Activated B cell treated with CpG ODN at 0.5 μM for 24 hours (primary cell): ENCODE measurements around the gene FOLR3. TPM values are rescaled to one million over a fixed set of nuclear protein-coding genes. Genes with fewer than 3 reads are reported as not detected.

Source experiments
- ATAC-seq: fragments of 200-7000 bp; cut with Tn5 transposase; one replicate; pipeline ENCODE4 v1.10.0; 2021; ENCODE audit warnings: low read depth, mild to moderate bottlenecking, moderate library complexity
- CTCF ChIA-PET: fragments of 350-600 bp; sonication (Branson Sonifier 250); formaldehyde crosslinking; loops from one replicate; lab custom pipeline; 2021; ENCODE audit warnings: antibody characterized with exemption; lab: Charles Lee
- POLR2A ChIA-PET: fragments of 350-600 bp; sonication (Branson Sonifier 250); formaldehyde crosslinking; loops from one replicate; lab custom pipeline; 2021; ENCODE audit warnings: antibody characterized with exemption; lab: Charles Lee
- DNase-seq: peaks from one replicate; pipeline ENCODE4 v3.0.0; 2022
- H3K27ac Mint-ChIP-seq: one replicate; pipeline ENCODE4 v1.8.0; 2020; ENCODE audit warnings: mixed read lengths
- H3K27me3 Mint-ChIP-seq: one replicate; pipeline ENCODE4 v1.8.0; 2021; ENCODE audit warnings: mixed read lengths
- H3K36me3 Mint-ChIP-seq: one replicate; pipeline ENCODE4 v1.8.0; 2021; ENCODE audit warnings: low read depth, mixed read lengths
- H3K4me1 Mint-ChIP-seq: one replicate; pipeline ENCODE4 v1.8.0; 2021; ENCODE audit warnings: mixed read lengths
- H3K4me3 Mint-ChIP-seq: one replicate; pipeline ENCODE4 v1.8.0; 2020; ENCODE audit warnings: mild to moderate bottlenecking, mixed read lengths
- H3K9me3 Mint-ChIP-seq: one replicate; pipeline ENCODE4 v1.8.0; 2020; ENCODE audit warnings: mixed read lengths
- CTCF ChIP-seq: fragments of 200-600 bp; IDR thresholded peaks from one replicate; pipeline ENCODE4 v1.8.0; 2022; ENCODE audit warnings: antibody characterized with exemption, mild to moderate bottlenecking
- intact Hi-C: fragments of 100-400 bp; cut with micrococcal nuclease; formaldehyde crosslinking; loops from one replicate; pipeline ENCODE4 v1.15.1; 2024
- total RNA-seq: library from RNA; stranded (reverse); gene quantifications from 2 replicates; pipeline ENCODE4 v1.2.3, GENCODE V29; 2022

FOLR3 gene
- total RNA-seq, 1 donor from 2014 or later = not detected

GRCh38 chr11:72120930-72121329 lies 14.6 kb upstream of the FOLR3 start:
- no peak for TF ChIP-seq CTCF
- ChIA-PET POLR2A (no interaction called here), CTCF (no interaction called here)
- ATAC-seq (no peak), DNase-seq (no peak)
- H3K36me3 Mint-ChIP-seq = no peaks in the 10 kb centered on the region
- H3K27ac Mint-ChIP-seq = no peak overlapping the region
- H3K4me3 Mint-ChIP-seq = no peak overlapping the region
- no peaks in the 10 kb centered on the region for H3K4me1 Mint-ChIP-seq
- H3K27me3 Mint-ChIP-seq = peaks cover 23% of the 10 kb centered on the region
- peaks cover 4% of the 10 kb centered on the region for H3K9me3 Mint-ChIP-seq
- intact Hi-C loops = no loop called here

- intact Hi-C loops = no loop called here
- ATAC-seq = no peak
- CTCF ChIA-PET = interaction anchor here (0.6 kb wide), 1 partner anchor 549 kb away, joined by 4 read pairs; no protein-coding TSS in a partner anchor
- no peak for DNase-seq
- peaks cover 19% of the 10 kb centered on the region for H3K27me3 Mint-ChIP-seq
- TF ChIP-seq CTCF = no peak
- H3K4me3 Mint-ChIP-seq = no peak overlapping the region
- H3K9me3 Mint-ChIP-seq = peaks cover 9% of the 10 kb centered on the region
- H3K27ac Mint-ChIP-seq = no peak overlapping the region
- H3K36me3 Mint-ChIP-seq = no peaks in the 10 kb centered on the region
- POLR2A ChIA-PET = interaction anchor here (2.2 kb wide), 1 partner anchor 10 kb away, joined by 6 read pairs; the partner anchor contains the start of gene ANAPC15
- no peaks in the 10 kb centered on the region for H3K4me1 Mint-ChIP-seq
Measured at GRCh38 chr11:72122607-72123006, 12.9 kb upstream of the FOLR3 start.

GRCh38 chr11:72123117-72123653 lies 12.3 kb upstream of the FOLR3 start:
- no peak overlapping the region for H3K4me3 Mint-ChIP-seq
- ATAC-seq (no peak), DNase-seq (no peak)
- no peaks in the 10 kb centered on the region for H3K4me1 Mint-ChIP-seq
- intact Hi-C loops = no loop called here
- POLR2A ChIA-PET = interaction anchor here (2.2 kb wide), 1 partner anchor 11 kb away, joined by 6 read pairs; the partner anchor contains the start of gene ANAPC15
- no peak for TF ChIP-seq CTCF
- H3K36me3 Mint-ChIP-seq = no peaks in the 10 kb centered on the region
- no peak overlapping the region for H3K27ac Mint-ChIP-seq
- H3K27me3 Mint-ChIP-seq = peaks cover 17% of the 10 kb centered on the region
- peaks cover 13% of the 10 kb centered on the region for H3K9me3 Mint-ChIP-seq
- CTCF ChIA-PET = interaction anchor here (0.6 kb wide), 1 partner anchor 549 kb away, joined by 4 read pairs; no protein-coding TSS in a partner anchor

- ChIA-PET CTCF (no interaction called here), POLR2A (interaction anchor here (2.2 kb wide), 1 partner anchor 11 kb away, joined by 6 read pairs; the partner anchor contains the start of gene ANAPC15)
- Mint-ChIP-seq H3K9me3 (peaks cover 20% of the 10 kb centered on the region), H3K27ac (no peak overlapping the region), H3K4me3 (no peak overlapping the region), H3K4me1 (no peaks in the 10 kb centered on the region), H3K36me3 (peaks cover 3% of the 10 kb centered on the region), H3K27me3 (peaks cover 21% of the 10 kb centered on the region)
- DNase-seq (no peak), ATAC-seq (no peak)
- intact Hi-C loops = no loop called here
- no peak for TF ChIP-seq CTCF
Measured at GRCh38 chr11:72124046-72124445, 11.5 kb upstream of the FOLR3 start.

GRCh38 chr11:72125956-72126355 lies 9.6 kb upstream of the FOLR3 start:
- CTCF ChIA-PET = no interaction called here
- no peak for TF ChIP-seq CTCF
- intact Hi-C loops = no loop called here
- ATAC-seq (no peak), DNase-seq (no peak)
- POLR2A ChIA-PET = no interaction called here
- peaks cover 23% of the 10 kb centered on the region for H3K27me3 Mint-ChIP-seq
- no peak overlapping the region for H3K4me3 Mint-ChIP-seq
- no peaks in the 10 kb centered on the region for H3K4me1 Mint-ChIP-seq
- H3K36me3 Mint-ChIP-seq = peaks cover 3% of the 10 kb centered on the region
- H3K9me3 Mint-ChIP-seq = peaks cover 25% of the 10 kb centered on the region
- H3K27ac Mint-ChIP-seq = no peak overlapping the region
